ENCODE data around the gene ENAH.
"Not testable (repeated sequence)": the region's sequence is repeated elsewhere in the genome, so short reads cannot be mapped to it uniquely, and the experiment has no call there.

Gene ENAH

DNA sequence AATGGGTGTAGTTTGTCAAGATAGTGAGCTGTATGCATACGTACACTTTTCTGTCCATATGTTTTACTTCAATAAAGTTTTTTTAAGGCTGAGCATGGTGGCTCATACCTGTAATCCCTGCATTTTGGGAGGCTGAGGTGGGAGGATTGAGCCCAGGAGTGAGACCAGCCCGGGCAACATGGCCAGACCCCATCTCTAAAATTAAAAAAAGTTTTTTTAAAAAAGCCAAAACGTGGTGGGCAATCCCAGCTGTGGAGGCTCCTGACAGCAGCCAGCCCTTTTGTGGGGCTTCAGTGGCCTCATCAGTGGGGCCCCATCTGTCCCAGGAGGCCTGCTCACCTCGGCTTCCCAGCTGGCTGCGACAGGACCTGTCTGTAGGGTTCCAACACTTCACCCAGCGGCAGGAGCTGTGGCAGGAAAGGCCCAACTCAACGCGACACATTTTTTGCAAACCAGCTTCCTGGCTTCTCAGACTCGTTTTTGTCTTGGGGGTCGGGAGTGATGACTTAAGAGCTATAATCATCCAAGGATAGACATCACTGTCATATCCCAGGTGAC lies 168.2 kb downstream of the ENAH start:
- no peak for DNase-seq

DNA sequence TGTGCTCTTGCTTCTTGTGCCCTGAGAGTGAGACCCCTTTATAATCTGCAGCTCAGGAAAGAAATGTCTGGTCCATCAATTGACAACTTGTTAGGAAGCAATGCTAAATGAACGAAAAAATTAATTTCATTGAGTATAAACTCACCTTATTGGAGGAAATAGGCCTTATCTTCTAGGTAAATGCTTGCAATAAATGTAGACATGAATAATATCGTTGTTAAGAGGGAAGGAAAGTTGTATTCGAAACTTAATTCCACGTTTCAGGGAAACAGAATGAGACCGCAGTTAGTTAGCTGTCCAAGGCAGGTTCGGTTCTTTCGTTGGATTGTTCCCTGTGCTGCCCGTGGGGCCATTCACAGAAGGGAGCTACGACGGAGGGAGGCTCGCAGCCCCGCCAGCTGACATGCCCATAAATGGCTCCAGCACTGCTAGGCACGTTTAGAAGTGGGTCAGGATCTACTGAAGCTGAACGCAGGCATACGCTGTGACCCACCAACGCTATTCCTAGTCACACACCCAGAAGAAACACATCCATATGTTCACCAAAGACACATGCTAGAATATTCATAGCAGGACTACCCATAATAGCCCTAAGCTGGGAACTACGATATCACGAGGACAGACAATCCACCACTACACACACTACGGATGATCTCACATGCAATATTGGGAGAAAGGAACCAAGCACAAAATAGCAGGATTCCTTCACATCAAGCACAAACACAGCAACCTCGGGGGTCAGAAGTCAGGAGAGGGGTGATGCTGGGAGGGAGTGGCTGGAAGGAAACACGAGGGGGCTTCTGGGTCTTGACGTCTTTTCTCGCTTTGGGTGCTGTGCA lies 168.9 kb downstream of the ENAH start:
- no peak for DNase-seq

- DNase-seq: peak; percentile 60
Measured at GRCh38 chr1:225482421-225482950, 170.4 kb downstream of the ENAH start.

DNA sequence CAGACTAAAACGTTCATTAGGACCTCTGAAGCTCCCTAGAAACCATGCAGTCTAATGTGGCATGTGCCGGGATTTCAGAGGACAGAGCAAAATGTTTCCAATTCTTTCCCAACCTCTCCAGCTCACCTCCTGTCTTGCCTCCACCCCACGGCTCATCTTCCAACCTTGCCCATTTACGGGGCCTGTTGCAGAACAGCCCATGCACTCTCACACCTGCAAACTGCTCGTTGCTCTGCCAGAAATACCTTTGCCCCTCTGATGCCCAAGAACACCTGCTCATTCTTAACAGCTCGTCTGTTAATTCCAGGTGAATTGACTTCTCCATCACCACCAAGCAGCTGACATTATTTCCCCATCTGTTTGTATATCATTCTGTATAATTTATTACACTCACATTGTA lies 171.2 kb downstream of the ENAH start:
- DNase-seq: no peak

- DNase-seq: no peak
Measured at GRCh38 chr1:225480825-225481434, 172.0 kb downstream of the ENAH start.

DNA sequence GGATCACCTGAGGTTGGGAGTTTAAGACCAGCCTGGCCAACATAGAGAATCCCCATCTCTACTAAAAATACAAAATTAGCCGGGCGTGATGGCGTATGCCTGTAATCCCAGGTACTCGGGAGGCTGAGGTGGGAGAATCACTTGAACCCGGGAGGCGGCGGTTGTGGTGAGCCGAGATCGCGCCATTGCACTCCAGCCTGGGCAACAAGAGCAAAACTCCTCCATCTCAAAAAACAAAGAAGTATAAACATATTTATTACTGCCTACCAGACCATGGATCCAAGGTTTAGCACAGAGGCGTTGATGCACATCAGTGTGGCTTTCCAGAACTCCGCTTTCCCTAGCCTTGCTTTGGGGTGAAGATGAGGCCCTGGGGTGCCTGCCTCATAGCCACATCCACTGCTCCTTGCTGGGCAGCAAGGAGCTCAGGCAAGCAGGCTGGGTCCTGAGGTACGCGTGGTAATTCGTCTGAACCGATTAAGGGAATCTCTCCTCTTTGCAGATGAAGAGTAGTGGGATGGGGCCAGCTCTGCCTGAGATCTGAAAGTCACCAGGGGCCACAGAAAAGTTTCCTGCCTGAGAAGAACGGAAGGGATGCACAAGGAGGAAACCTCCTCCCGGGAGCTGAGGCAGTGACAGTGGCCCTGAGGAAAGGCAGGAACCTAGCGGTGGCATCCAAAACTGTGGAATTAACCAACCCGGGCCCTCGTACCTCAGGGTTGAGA lies 172.8 kb downstream of the ENAH start:
- DNase-seq: no peak

DNA sequence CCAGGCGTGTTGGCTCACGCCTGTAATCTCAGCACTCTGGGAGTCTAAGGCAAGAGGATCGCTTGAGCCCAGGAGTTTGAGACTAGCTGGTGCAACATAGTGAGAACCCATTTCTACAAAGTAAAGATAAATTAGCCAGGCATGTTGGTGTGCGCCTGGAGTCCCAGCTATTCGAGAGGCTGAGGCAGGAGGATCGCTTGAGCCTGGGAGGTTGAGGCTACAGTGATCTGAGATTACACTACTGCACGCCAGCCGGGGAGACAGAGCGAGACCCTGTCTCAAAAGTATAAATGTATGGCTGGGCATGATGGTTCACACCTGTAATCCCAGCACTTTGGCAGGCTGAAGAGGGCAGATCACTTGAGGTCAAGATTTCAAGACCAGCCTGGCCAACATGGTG lies 173.6 kb downstream of the ENAH start:
- DNase-seq: no peak

DNA sequence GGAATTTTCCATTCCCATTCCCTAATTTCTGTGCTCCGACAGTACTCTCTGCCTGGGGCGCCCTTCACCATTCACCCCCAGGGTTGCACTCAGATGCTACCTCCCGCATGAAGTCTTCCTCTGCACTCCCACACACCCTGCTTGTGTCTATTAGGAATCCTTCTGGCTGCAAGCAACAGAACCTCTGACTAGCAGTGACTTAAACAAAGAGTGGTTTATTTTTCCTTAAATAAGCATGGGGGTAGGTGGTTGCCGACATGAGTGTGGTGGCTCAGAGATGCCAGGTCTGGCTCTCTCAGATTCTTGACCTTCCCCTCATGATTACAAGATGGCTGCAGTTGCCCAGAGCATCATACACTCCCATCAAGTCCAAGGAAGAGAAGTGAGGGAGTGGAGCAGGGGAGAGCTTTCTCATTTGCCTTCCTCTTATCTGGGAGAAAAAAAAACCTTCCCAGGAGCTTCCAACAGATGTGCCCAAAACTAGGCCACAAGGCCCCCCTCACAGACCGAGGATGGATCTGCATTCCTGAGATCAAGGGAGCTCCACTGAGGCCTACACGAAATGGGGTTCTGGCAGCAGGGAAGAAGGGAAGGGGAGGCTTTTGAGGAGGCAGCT lies 175.5 kb downstream of the ENAH start:
- DNase-seq: no peak

GRCh38 chr1:225476538-225476988 lies 176.4 kb downstream of the ENAH start:
- no peak for DNase-seq

GRCh38 chr1:225476100-225476511 lies 176.8 kb downstream of the ENAH start:
- DNase-seq: no peak

- peak; percentile 54 for DNase-seq
Measured at GRCh38 chr1:225474986-225475820, 177.7 kb downstream of the ENAH start.

GRCh38 chr1:225474439-225474985 lies 178.4 kb downstream of the ENAH start:
- DNase-seq: no peak

- DNase-seq: not testable (repeated sequence)
Measured at GRCh38 chr1:225473676-225474438, 179.1 kb downstream of the ENAH start.

- DNase-seq: peak; percentile 25
Measured at GRCh38 chr1:225473266-225473665, 179.7 kb downstream of the ENAH start.

- no peak for DNase-seq
Measured at GRCh38 chr1:225471453-225472301, 181.2 kb downstream of the ENAH start.

- DNase-seq: no peak
Measured at GRCh38 chr1:225471109-225471452, 181.8 kb downstream of the ENAH start.

DNA sequence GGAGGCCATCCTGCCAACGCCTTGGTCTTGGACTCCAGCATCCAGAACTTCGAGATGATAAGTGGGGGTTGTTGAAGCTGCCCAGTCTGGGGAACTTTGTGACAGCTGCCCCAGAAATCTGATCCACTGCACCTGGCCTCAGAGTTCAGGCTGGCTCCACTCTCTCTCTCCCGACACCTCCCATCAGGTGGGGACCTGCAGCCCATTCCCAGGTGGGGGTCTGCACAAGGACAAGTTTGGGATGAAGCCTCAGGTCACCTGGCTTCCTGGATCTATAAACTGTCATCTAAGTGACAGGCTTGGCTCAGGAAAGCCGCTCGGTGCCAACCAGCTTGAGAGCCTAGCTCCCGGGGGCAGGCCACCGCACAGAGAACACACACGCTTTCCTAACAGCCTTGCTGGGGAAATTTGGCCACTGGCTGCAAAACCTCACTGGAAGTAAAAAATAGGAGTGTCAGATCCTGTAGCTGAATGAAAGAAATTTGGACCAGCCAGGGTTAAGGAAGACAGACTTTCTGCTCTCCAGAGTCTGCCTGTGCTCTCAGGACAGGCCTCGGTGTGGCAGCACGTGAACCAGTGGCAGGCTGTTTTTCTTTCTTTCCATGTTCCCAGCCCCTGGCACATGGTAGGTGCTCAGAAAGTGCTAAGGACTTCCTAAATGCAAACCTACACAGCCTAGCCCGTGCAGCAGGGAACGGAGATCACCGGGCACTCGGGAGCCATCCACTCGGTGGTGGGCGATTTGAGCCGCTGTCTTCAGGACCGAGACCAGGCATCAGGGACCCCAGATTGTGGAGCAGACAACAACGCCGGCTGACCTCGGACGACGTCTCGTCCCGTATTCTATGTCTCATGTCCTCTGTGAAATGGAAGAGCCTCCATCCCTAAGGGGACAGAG lies 182.5 kb downstream of the ENAH start:
- DNase-seq: no peak

DNA sequence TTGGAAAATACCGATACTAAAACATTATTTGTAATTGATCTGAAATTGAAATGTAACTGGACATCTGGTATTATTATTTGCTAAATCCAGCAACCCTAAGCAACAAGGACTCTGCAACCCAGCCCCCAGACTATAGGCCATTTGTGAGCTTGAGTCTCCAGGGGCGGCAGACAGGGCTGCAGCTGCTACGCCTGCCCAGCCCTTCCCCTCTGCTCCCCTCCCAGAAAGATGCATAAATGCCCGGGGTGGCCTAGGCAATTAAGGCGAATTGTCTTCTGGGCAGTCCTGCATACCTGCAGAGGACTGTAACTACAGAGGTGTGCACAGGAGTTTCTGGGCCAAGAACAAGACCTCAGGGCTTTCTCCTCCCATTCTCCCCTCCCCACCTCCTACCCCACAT lies 183.9 kb downstream of the ENAH start:
- no peak for DNase-seq

All from fibroblast of skin of right biceps (primary cell).